Measurements from ENCODE around the gene FBXL7.

The FBXL7 gene

GRCh38 chr5:15635289-15635616, 135.3 kb downstream of the FBXL7 start:
- POLR2A ChIA-PET, result no interaction called here
- CTCF ChIA-PET, result interaction anchor here (1.3 kb wide), 1 partner anchor 25 kb away, joined by 3 read pairs; no protein-coding TSS in a partner anchor
- TF ChIP-seq CTCF (IDR thresholded peaks at IDR 0.05; ENCODE audit: control extremely low read depth, extremely low read depth, low read depth, missing control alignments), result no peak
- no peak for DNase-seq (ENCODE audit: extremely low spot score)

GRCh38 chr5:15637345-15637744, 137.4 kb downstream of the FBXL7 start:
- TF ChIP-seq CTCF (IDR thresholded peaks at IDR 0.05; ENCODE audit: control extremely low read depth, extremely low read depth, low read depth, missing control alignments), result no peak
- ChIA-PET CTCF (no interaction called here), POLR2A (no interaction called here)
- no peak for DNase-seq (ENCODE audit: extremely low spot score)

- TF ChIP-seq CTCF (IDR thresholded peaks at IDR 0.05; ENCODE audit: control extremely low read depth, extremely low read depth, low read depth, missing control alignments), result no peak
- ChIA-PET POLR2A (no interaction called here), CTCF (interaction anchor here (1.7 kb wide), 1 partner anchor 11 kb away, joined by 4 read pairs; no protein-coding TSS in a partner anchor)
- DNase-seq (ENCODE audit: extremely low spot score), result no peak
These were observed 137.9 kb downstream of the FBXL7 start for GRCh38 chr5:15637886-15638285.

GRCh38 chr5:15638296-15638695, 138.3 kb downstream of the FBXL7 start:
- no peak for TF ChIP-seq CTCF (IDR thresholded peaks at IDR 0.05; ENCODE audit: control extremely low read depth, extremely low read depth, low read depth, missing control alignments)
- CTCF ChIA-PET, result interaction anchor here (1.0 to 1.7 kb wide), 3 partner anchors 8 to 12 kb away, joined by 3 to 6 read pairs (median 4); no protein-coding TSS in a partner anchor
- no peak for DNase-seq (ENCODE audit: extremely low spot score)
- POLR2A ChIA-PET, result no interaction called here

GRCh38 chr5:15639288-15639687, 139.3 kb downstream of the FBXL7 start:
- POLR2A ChIA-PET, result no interaction called here
- DNase-seq (ENCODE audit: extremely low spot score), result no peak
- no peak for TF ChIP-seq CTCF (IDR thresholded peaks at IDR 0.05; ENCODE audit: control extremely low read depth, extremely low read depth, low read depth, missing control alignments)
- CTCF ChIA-PET, result interaction anchor here (1.0 to 1.7 kb wide), 3 partner anchors 9 to 13 kb away, joined by 3 to 6 read pairs (median 4); no protein-coding TSS in a partner anchor

- no peak for DNase-seq (ENCODE audit: extremely low spot score)
- ChIA-PET POLR2A (no interaction called here), CTCF (no interaction called here)
- TF ChIP-seq CTCF (IDR thresholded peaks at IDR 0.05; ENCODE audit: control extremely low read depth, extremely low read depth, low read depth, missing control alignments), result no peak
These were observed 140.1 kb downstream of the FBXL7 start for GRCh38 chr5:15640116-15640515.

- CTCF ChIA-PET, result no interaction called here
- no peak for TF ChIP-seq CTCF (IDR thresholded peaks at IDR 0.05; ENCODE audit: control extremely low read depth, extremely low read depth, low read depth, missing control alignments)
- DNase-seq (ENCODE audit: extremely low spot score), result no peak
- POLR2A ChIA-PET, result no interaction called here
These were observed 143.8 kb downstream of the FBXL7 start for GRCh38 chr5:15643731-15644130.
